Nucleus accumbens (tissue), 56 donors: Measurements from ENCODE around the gene MEIS1.
"Not testable (repeated sequence)": the region's sequence is repeated elsewhere in the genome, so short reads cannot be mapped to it uniquely, and the experiment has no call there.

Experiments
- DNase-seq, 56 donors: peaks; one replicate each; lab custom pipeline; 2025; lab: John Stamatoyannopoulos, UW

MEIS1 gene

GRCh38 chr2:66434679-66435548, at the start of gene MEIS1:
TSS of gene MEIS1 (plus strand) at chr2:66435125. CDS start at chr2:66435857, 732 bp downstream.
- peak in 55 of 56 donors; percentile 50 to 93 (median 85) for DNase-seq

GRCh38 chr2:66387016-66387753, 47.7 kb upstream of the MEIS1 start:
- DNase-seq = no peak

- DNase-seq = no peak
Measured at GRCh38 chr2:66389651-66390131, 45.2 kb upstream of the MEIS1 start.

- no peak for DNase-seq
Measured at GRCh38 chr2:66390152-66390551, 44.8 kb upstream of the MEIS1 start.

- DNase-seq = no peak
Measured at GRCh38 chr2:66390811-66391210, 44.1 kb upstream of the MEIS1 start.

- not testable (repeated sequence) for DNase-seq
Measured at GRCh38 chr2:66391240-66391639, 43.7 kb upstream of the MEIS1 start.

- no peak for DNase-seq
Measured at GRCh38 chr2:66405473-66405872, 29.5 kb upstream of the MEIS1 start.

GRCh38 chr2:66408905-66409304, 26.0 kb upstream of the MEIS1 start:
- DNase-seq = no peak

GRCh38 chr2:66412874-66413273, 22.1 kb upstream of the MEIS1 start:
- no peak for DNase-seq

- no peak for DNase-seq
Measured at GRCh38 chr2:66414896-66415295, 20.0 kb upstream of the MEIS1 start.

- no peak for DNase-seq
Measured at GRCh38 chr2:66418381-66418780, 16.5 kb upstream of the MEIS1 start.

- no peak for DNase-seq
Measured at GRCh38 chr2:66421612-66422011, 13.3 kb upstream of the MEIS1 start.

- DNase-seq = no peak
Measured at GRCh38 chr2:66423391-66424124, 11.4 kb upstream of the MEIS1 start.

- no peak for DNase-seq
Measured at GRCh38 chr2:66426244-66427111, 8.4 kb upstream of the MEIS1 start.

GRCh38 chr2:66427300-66427699, 7.6 kb upstream of the MEIS1 start:
- no peak for DNase-seq

- peak in 3 of 56 donors; percentile 10 to 29 (median 20) for DNase-seq
Measured at GRCh38 chr2:66428986-66429612, 5.8 kb upstream of the MEIS1 start.

- DNase-seq = no peak
Measured at GRCh38 chr2:66429693-66430504, 5.0 kb upstream of the MEIS1 start.

GRCh38 chr2:66430505-66431273, 4.2 kb upstream of the MEIS1 start:
- DNase-seq = no peak
